Hematopoietic multipotent progenitor cell treated with erythropoietin and hydrocortisone succinate and interleukin-3 and kit ligand, for 17 days (in vitro differentiated cells): ENCODE data around the gene RPP14.
"Not testable (repeated sequence)": the region's sequence is repeated elsewhere in the genome, so short reads cannot be mapped to it uniquely, and the experiment has no call there.

Experiments
- DNase-seq: peaks from one replicate; pipeline ENCODE4 v3.0.0-alpha.2; 2015; ENCODE audit warnings: low spot score

RPP14 gene

DNA sequence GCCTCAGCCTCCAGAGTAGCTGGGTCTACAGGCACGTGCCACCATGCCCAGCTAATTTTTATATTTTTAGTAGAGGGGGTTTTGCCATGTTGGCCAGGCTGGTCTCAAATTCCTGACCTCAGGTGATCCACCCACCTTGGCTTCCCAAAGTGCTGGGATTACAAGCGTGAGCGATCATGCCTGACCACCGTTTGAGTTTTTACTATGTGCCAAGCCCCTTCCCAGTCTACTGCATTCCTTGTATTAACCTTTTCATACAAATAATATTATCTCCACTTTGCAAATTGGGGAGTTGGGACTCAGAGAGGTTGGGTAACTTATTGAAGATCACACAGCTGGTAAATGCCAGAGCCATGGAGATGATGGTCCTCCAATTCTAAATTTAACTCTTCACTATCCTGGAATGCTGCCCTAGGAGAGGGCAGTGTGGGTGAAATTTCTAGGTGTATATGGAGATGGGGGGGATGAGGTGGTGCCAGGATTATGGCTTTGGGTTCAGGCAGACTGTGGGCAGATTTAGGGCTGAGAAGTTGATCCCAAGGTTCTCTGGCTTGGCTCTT, 25.6 kb downstream of the RPP14 start:
- no peak for DNase-seq

- DNase-seq, result peak; percentile 77
Observed at GRCh38 chr3:58332575-58333188, 26.6 kb downstream of the RPP14 start, which contains the start of gene PXK. Gene PXK, plus strand, starts transcription at chr3:58332892. Its CDS starts 97 bp downstream, at chr3:58332989.

- peak; percentile 36 for DNase-seq
Observed at GRCh38 chr3:58333206-58334012, 27.4 kb downstream of the RPP14 start.

GRCh38 chr3:58334013-58334321, 27.9 kb downstream of the RPP14 start:
- peak; percentile 32 for DNase-seq

GRCh38 chr3:58334506-58334884, 28.4 kb downstream of the RPP14 start:
- DNase-seq, result peak; percentile 22

DNA sequence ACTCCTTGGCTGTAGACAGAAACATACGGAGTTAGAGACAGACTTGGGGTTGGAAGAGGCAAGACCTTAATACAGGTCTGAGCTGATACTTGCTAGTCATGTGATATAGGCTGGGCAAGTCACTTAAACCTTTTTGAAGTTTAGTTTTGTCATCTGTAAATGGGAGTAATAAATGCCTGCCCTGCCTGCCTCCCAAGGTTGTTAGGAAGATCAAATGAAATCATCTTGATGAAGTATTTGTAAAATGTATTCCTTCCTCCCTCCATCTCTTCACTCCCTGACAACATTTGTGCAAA, 29.6 kb downstream of the RPP14 start:
- no peak for DNase-seq

DNA sequence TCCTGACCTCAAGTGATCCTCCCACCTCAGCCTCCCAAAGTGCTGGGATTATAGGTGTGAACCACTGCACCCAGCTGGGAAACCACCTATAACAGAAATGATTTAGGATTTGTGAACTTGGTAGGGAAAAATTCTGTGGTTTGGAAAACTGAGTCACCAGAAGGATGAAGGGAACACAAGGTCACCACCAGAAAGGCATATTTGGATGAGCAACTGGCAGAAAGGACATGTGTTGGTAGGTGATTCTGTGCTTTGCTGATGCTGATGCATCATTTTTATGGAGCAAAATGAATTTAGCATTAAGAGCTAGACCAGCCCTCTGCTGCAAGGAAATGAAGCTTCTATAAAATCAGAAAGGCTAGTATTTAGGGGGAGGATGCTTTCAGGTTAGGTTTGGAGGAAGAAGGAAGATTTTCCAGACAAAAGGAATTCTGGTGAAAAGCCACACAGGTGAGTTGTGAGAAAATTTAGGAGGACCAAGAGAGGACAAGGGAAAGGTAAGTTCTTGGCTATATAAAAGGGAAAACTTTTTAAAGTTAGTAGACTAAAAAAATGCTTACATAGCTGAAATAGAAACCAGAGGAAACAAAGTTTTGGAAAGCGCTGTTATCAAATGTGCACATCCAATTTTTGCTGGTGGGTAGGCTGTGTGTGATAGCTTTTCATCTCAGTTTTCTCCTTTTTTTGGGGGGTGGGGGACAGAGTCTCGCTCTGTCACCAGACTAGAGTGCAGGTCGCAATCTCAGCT, 30.3 kb downstream of the RPP14 start:
- DNase-seq, result no peak

- DNase-seq, result no peak
Observed at GRCh38 chr3:58337190-58337589, 31.1 kb downstream of the RPP14 start.

DNA sequence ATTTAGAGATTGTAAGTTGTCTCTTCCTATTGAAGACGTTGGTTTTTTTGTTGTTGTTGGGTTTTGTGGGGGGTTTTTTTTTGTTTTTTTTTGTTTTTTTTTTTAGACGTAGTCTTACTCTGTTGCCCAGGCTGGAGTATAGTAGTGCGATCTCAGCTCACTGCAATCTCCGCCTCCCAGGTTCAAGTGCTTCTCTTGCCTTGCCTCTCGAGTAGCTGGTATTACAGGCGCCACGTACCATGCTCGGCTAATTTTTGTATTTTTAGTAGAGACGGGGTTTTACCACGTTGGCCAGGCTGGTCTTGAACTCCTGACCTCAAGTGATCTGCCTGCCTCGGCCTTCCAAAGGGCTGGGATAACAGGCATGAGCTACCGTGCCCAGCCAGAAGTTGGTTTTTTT, 33.1 kb downstream of the RPP14 start:
- DNase-seq, result not testable (repeated sequence)

DNA sequence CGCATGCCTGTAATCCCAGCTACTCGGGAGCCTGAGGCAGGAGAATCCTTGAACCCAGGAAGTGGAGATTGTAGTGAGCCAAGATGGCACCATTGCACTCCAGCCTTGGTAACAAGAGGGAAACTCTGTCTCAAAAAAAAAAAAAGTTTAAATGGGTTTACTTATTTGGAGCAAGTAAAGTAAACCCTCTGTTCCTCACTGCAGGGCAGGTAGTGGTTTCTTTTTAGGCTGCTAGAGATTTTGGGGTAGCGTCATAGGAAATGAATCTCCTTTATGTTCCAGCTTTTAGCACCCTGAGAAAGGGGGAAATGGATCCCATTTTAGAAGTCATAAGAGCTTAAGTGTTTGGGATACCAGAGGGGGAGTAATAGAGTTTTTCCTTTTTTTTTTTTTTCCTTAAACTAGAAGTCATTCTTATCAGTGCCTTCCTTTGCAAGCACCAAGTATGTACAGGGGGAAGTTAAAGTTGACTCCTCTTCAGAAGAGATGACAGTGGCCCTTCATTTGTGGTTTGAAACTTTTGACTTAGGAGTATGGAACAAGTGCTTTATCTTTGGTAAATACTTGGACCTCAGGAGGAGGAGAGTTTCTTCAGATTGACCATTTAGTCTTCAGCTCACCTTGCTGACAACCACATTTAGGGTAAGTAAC, 34.7 kb downstream of the RPP14 start:
- no peak for DNase-seq

GRCh38 chr3:58341376-58341775, 35.3 kb downstream of the RPP14 start:
- DNase-seq, result no peak

DNA sequence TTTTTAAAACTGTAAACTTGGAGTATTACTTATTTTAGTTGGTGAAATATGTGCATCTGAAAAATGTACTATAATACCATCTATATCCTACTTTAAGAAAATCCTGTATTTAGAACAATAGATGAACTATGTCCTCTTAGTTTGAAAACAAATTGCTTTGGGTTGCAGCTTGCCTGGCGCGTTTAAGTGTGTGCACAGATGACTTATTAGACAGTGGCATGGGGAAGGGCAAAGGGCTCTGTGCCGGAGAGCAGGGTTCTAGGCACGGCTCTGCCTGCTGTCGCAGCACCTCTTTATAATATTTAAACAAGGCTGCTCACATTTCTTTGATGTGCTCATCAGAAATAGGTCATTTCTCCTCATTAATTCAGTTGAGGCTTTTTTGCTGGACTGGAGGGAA, 36.6 kb downstream of the RPP14 start:
- no peak for DNase-seq

DNA sequence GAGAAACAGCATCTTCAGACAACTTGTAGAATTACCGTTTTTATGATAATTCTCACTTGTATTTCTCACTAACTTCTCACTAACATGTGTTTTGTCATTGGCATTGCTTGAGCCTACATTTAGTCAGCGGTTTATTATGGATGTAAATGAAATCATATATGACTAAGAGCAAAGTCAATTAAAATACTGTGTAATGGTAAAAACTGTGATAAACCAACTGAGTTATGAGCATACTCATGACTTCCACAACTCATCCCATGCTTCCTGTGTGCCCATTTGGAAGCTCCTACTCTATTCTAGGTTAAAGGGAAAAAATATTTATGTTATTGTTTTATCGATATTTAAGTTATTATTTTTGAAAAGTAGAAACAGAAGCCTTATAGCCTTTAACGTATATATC, 39.4 kb downstream of the RPP14 start:
- no peak for DNase-seq

DNA sequence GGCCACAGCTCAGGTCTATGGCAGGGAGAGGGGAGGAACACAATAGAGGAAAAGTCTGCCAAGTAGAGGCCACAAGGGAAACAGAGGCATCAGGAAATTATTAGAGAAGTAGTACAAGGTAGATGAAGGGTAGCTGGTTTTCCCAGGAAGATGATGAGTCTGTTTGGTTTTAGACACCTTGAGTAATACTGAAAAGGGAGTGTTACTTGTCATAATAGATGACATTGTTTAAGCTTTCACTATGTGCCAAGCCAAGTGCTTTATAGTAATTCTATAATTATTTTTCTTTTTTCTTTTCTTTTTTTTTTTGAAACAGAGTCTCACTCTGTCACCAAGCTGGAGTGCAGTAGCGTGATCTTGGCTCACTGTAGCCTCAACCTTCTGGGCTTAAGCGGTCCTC, 40.3 kb downstream of the RPP14 start:
- no peak for DNase-seq

GRCh38 chr3:58347984-58348383, 41.9 kb downstream of the RPP14 start:
- no peak for DNase-seq

- DNase-seq, result no peak
Observed at GRCh38 chr3:58349792-58350626, 44.0 kb downstream of the RPP14 start.

DNA sequence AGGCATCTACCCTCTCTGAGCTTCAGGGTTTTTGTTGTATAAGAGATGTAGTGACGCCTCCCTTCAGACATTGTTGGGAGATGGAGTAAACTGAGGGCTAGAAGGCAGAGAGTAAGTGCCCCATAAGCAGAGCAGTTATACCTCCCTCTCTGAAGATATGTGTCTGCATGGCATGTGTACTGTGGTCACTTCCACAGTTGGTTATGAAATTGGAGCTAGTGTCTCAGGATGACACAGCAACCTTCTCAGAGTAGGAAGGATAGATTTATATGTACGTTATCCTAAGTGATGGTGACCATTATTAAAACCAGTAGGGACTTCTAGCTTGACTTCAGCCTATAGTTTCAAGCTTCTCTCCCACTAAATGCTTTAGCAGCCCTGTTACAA, 44.6 kb downstream of the RPP14 start:
- no peak for DNase-seq

DNA sequence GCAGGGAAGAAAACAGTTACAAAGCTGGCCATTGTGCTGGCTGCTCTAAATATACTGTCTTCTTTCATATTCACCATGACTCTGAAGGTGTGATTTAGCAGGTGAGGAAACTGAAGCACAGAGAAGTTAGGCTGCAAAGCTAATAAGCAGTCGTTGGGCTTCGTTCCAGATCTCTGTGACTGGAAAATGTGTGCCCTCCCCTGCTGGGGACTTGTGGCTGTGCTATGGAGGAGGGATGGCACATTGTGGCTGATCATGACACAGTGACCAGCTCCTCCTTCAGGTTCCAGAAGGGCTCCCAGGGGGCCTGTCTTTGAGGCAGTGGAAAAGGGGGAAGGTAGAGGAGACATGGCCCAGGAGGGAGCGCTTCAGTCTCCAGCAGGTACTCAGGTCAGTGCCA, 45.9 kb downstream of the RPP14 start:
- DNase-seq, result no peak

DNA sequence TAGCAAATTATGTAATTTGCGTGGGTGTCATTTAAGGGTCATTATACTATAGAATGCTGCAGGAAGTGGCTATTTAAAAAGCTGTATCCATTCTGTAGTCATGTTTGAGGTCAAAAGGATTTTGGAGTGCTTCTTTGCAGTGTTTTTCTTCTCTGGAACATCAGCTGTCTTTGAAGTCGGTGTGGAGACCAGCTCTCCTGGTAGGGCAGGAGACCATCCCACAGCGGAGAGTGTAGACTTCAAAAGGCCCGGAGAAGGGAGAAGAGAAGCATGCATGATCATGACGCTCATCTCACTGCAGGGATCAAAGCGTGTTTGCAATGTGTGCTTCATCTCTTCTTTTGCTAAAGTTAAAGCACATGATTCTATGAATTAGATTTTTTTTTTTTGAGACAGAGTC, 46.6 kb downstream of the RPP14 start:
- no peak for DNase-seq

- DNase-seq, result no peak
Observed at GRCh38 chr3:58353722-58354553, 47.9 kb downstream of the RPP14 start.

- DNase-seq, result no peak
Observed at GRCh38 chr3:58355179-58355578, 49.1 kb downstream of the RPP14 start.
